OCI-LY1 (cell line): ENCODE measurements around the gene FAM53A.

Experiments used
- H2AFZ ChIP-seq: fragments of 200-600 bp; sonication (generic), shearing (Covaris generic); 2 replicates; pipeline ENCODE4 v1.6.0; 2014; ENCODE audit warnings: antibody characterized with exemption, mild to moderate bottlenecking, low read length
- H3F3A ChIP-seq: fragments of 200-600 bp; sonication (generic), shearing (Covaris generic); 2 replicates; pipeline ENCODE4 v1.6.0; 2014; ENCODE audit warnings: mild to moderate bottlenecking, antibody characterized with exemption, low read length, moderate library complexity; ENCODE audit not compliant: insufficient read depth
- H3K27ac ChIP-seq: fragments of 200-600 bp; sonication (generic); 2 replicates; pipeline ENCODE4 v1.5.1; 2014; ENCODE audit warnings: low read length, mixed run types, mild to moderate bottlenecking, low read depth; ENCODE audit not compliant: poor library complexity, severe bottlenecking
- H3K27me3 ChIP-seq: fragments of 200-600 bp; sonication (generic); 2 replicates; pipeline ENCODE4 v1.6.0; 2014; ENCODE audit warnings: antibody characterized with exemption, mild to moderate bottlenecking, low read length, moderate library complexity; ENCODE audit not compliant: insufficient read depth
- H3K36me3 ChIP-seq: fragments of 200-600 bp; sonication (generic); 2 replicates; pipeline ENCODE4 v1.6.1; 2014; ENCODE audit warnings: mild to moderate bottlenecking, antibody characterized with exemption, low read length, moderate library complexity, mixed read lengths; ENCODE audit not compliant: insufficient read depth
- H3K4me1 ChIP-seq: fragments of 200-600 bp; sonication (generic); 2 replicates; pipeline ENCODE4 v1.5.1; 2014; ENCODE audit warnings: mild to moderate bottlenecking, low read length, moderate library complexity; ENCODE audit not compliant: insufficient read depth, severe bottlenecking
- H3K4me2 ChIP-seq: fragments of 200-600 bp; sonication (generic), shearing (Covaris generic); 2 replicates; pipeline ENCODE4 v1.6.1; 2014; ENCODE audit warnings: low read length
- H3K4me3 ChIP-seq: fragments of 200-600 bp; sonication (generic); 2 replicates; pipeline ENCODE4 v1.5.1; 2014; ENCODE audit warnings: low read length, low read depth, mild to moderate bottlenecking, mixed read lengths; ENCODE audit not compliant: poor library complexity, severe bottlenecking
- H3K79me2 ChIP-seq: fragments of 200-600 bp; shearing (Covaris generic); 2 replicates; pipeline ENCODE4 v1.6.1; 2016; ENCODE audit warnings: mixed run types, low read length, mixed read lengths; ENCODE audit not compliant: insufficient read depth
- H3K9ac ChIP-seq: fragments of 200-600 bp; sonication (generic), shearing (Covaris generic); 2 replicates; pipeline ENCODE4 v1.6.1; 2014; ENCODE audit warnings: mild to moderate bottlenecking, low read length, mixed read lengths
- H3K9me2 ChIP-seq: fragments of 200-600 bp; sonication (generic), shearing (Covaris generic); 2 replicates; pipeline ENCODE4 v1.6.1; 2014; ENCODE audit warnings: low read depth, mild to moderate bottlenecking, low read length, mixed read lengths
- H3K9me3 ChIP-seq: fragments of 200-600 bp; shearing (Covaris generic); 2 replicates; pipeline ENCODE4 v1.6.1; 2014; ENCODE audit warnings: low read length, mixed read lengths
- H4K20me1 ChIP-seq: fragments of 200-600 bp; sonication (generic), shearing (Covaris generic); 2 replicates; pipeline ENCODE4 v1.6.0; 2016; ENCODE audit warnings: mild to moderate bottlenecking, low read length; ENCODE audit not compliant: insufficient read depth
- EZH2 ChIP-seq: fragments of 200-600 bp; sonication (generic), shearing (Covaris generic); IDR thresholded peaks from 2 replicates; pipeline ENCODE4 v1.8.0; 2017; ENCODE audit warnings: borderline replicate concordance, mixed run types, mild to moderate bottlenecking, antibody characterized with exemption, low read length, moderate library complexity, mixed read lengths
- TF ChIP-seq, protein P1 (sequence below): fragments of 200-600 bp; sonication (generic), shearing (Covaris generic); IDR thresholded peaks from 2 replicates; pipeline ENCODE4 v1.5.1; 2017; ENCODE audit warnings: mild to moderate bottlenecking, antibody characterized with exemption, low read length, moderate library complexity, mixed read lengths

Gene FAM53A

DNA sequence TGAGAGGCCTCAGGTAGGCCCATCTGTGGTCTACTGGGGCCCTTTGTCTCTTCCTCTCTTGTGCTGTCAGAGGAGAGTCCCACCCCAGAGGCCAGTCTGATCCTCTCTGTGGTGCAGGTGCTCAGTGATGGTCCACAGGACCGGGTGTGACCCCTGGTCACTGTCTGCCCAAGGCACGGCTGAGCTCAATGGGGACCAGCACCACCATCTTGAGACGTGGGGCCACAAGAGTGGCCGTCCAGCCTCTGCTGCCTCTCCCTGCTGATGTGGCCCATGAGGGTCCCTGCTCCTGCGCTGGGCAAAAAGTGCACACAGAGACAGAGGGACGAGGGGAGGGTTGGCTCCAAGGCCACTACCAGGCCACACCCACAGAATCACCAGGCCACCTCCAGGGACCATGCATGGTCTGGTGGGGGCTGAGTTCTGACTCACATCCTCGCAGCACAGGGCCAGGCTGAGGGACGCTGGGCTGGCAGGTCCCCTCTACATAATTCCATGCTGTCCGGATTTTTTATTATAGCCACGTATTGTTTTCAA, 88.3 kb downstream of the FAM53A start:
- Histone ChIP-seq H3K27ac (no peak overlapping the region), H3K4me1 (no peaks in the 10 kb centered on the region)
- no peak for TF ChIP-seq EZH2
- TF ChIP-seq, protein P1, sequence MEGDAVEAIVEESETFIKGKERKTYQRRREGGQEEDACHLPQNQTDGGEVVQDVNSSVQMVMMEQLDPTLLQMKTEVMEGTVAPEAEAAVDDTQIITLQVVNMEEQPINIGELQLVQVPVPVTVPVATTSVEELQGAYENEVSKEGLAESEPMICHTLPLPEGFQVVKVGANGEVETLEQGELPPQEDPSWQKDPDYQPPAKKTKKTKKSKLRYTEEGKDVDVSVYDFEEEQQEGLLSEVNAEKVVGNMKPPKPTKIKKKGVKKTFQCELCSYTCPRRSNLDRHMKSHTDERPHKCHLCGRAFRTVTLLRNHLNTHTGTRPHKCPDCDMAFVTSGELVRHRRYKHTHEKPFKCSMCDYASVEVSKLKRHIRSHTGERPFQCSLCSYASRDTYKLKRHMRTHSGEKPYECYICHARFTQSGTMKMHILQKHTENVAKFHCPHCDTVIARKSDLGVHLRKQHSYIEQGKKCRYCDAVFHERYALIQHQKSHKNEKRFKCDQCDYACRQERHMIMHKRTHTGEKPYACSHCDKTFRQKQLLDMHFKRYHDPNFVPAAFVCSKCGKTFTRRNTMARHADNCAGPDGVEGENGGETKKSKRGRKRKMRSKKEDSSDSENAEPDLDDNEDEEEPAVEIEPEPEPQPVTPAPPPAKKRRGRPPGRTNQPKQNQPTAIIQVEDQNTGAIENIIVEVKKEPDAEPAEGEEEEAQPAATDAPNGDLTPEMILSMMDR = no peak

DNA sequence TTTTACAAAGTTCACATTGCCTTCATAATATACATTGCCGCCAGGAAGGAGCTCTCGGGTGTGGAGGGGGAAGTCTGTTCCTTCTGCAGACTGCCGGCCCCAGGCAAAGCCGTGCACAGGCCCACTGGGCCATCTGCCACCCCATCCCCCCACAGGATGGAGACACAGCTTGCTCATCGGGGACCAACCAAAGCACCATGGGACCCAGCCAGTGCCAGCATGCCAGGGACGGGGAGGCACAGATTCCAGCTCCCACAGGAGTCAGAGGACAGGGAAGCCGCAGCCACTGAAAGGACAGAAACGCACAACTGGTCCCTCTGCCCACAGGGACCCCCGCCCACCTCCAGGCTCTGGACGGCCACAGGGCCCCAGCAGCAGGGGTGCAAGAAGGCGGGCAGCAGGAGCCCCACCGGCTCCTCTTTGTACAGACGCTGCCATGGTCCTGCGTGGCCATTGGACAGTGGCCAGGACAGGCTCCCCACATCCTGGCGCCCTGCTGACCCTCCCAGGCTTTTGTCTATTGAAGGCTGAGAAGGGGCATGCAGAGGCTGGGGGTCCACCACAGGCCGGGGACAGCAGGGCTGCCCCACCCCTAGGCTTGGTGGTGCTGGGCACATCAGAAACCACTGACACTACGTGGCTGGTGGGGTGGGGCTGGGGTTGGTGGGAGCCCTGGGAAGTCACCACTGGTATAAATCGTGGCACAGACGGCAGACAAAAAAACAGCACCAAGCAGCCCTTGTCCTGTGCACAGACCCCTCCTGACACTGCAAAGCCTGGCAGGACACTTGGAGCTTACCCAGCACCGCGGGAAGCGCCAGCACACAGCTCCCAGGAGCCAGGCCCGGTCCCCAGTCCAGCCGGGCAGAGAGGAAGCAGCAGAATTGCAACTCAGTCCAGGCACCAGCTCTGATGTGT, 89.0 kb downstream of the FAM53A start:
- Histone ChIP-seq H3F3A (no peaks in the 10 kb centered on the region), H3K36me3 (no peaks in the 10 kb centered on the region), H3K4me1 (no peaks in the 10 kb centered on the region), H3K4me2 (no peak overlapping the region), H3K27me3 (no peaks in the 10 kb centered on the region), H3K9me3 (no peaks in the 10 kb centered on the region), H4K20me1 (no peaks in the 10 kb centered on the region), H3K9ac (no peak overlapping the region), H3K79me2 (no peaks in the 10 kb centered on the region), H3K9me2 (no peaks in the 10 kb centered on the region), H3K27ac (no peak overlapping the region), H3K4me3 (no peak overlapping the region), H2AFZ (no peak overlapping the region)
- TF ChIP-seq EZH2 = no peak
- TF ChIP-seq, protein P1 = no peak

More for the DNA sequence above, 88.3 kb downstream of the FAM53A start:
- Histone ChIP-seq H4K20me1 (no peaks in the 10 kb centered on the region), H3K4me2 (no peak overlapping the region), H3F3A (no peaks in the 10 kb centered on the region), H3K9me3 (no peaks in the 10 kb centered on the region), H3K36me3 (no peaks in the 10 kb centered on the region), H3K4me3 (no peak overlapping the region), H2AFZ (no peak overlapping the region), H3K9ac (no peak overlapping the region), H3K79me2 (no peaks in the 10 kb centered on the region), H3K9me2 (no peaks in the 10 kb centered on the region), H3K27me3 (no peaks in the 10 kb centered on the region)

DNA sequence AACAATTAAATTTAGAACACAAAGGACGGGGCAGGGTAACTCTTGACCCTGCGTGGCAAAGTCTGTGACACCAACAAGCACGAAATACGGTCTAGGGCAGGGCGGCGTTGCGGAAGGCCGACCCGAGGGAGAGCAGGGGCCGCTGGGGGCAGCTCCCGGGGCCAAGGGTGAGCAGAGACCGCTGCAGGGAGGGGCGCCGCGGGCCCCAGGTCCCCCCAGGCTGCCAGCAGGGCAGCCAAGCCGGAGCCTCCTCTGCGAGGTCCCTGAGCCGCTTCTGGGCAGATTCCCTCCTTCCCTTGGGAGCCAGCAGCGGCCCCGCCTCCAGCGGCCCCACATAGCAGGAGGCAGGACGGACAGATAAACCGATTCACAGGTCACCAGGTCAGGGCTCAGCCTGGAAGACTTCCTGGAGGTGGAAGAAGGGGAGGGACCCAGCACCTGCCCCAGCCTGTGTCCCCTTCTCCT, 90.2 kb downstream of the FAM53A start:
- Histone ChIP-seq H3K79me2 (no peaks in the 10 kb centered on the region), H3K9me3 (no peaks in the 10 kb centered on the region), H4K20me1 (no peaks in the 10 kb centered on the region), H3F3A (no peaks in the 10 kb centered on the region), H3K9me2 (no peaks in the 10 kb centered on the region), H3K4me1 (no peaks in the 10 kb centered on the region), H3K36me3 (no peaks in the 10 kb centered on the region), H3K4me2 (no peak overlapping the region), H3K4me3 (no peak overlapping the region), H3K9ac (no peak overlapping the region), H3K27me3 (no peaks in the 10 kb centered on the region), H2AFZ (no peak overlapping the region), H3K27ac (no peak overlapping the region)
- TF ChIP-seq, protein P1 = no peak
- TF ChIP-seq EZH2 = no peak
